GM19324 (cell line): Measurements from ENCODE around the gene TMEM144.
"Not testable (repeated sequence)": the region's sequence is repeated elsewhere in the genome, so short reads cannot be mapped to it uniquely, and the experiment has no call there.

Experiments
- ATAC-seq: cut with Tn5 transposase; IDR thresholded peaks from one replicate; pipeline ENCODE4 v1.9.1; 2021; ENCODE audit warnings: mild to moderate bottlenecking, moderate library complexity; ENCODE audit not compliant: unreplicated experiment, low FRiP score

TMEM144 gene

DNA sequence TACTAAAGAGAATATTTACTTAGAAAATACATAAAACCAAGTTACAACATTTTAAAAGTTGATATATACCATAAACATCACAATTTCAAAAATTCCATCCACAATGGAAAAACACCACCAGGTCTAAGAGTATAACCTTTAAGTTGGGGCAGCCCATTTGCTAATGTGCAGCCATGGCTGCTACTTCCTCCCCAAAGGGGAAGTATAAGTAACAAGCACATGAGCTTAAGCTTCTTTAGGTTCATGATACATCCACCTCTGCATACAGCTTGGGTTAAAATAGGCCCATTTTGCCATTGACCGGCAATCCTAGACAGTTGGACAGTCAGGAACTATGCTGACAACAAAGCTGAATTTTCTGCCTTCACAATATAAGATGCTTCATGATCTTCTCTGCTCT lies 20.9 kb upstream of the TMEM144 start:
- no peak for ATAC-seq

GRCh38 chr4:158190718-158191117 lies 19.6 kb upstream of the TMEM144 start:
- ATAC-seq, result no peak

DNA sequence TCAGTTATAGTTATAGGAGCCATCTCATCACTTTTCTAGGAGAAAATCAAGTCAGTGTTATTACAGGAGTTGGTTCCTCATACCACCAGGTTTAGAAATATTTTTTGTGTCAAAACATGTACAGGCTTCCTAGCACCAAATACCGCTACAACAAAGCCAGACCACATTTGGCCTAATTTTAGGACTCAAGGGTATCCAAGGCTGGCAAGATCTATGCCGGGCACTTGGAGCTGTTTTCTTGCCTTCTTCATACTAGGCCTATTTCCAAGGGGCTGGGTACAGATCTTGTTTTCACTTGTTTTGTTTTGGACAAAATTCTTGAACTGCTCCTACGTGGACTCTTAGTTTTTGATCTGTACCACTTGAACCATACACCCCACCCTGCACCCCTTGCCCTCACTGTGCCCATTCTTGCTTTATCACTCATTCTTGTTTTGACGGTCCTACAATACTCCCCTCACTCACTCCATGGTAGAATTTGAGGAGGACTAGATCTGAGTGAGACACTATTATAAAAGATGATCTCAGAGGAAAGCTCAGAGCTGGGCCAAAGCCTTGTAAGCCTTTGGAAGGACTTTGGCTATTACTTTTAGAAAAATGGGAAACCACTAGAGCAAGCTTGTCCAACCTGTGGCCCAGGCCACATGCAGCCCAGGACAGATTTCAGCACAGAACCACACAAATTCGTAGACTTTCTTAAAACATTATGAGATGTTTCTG lies 17.7 kb upstream of the TMEM144 start:
- ATAC-seq, result no peak

DNA sequence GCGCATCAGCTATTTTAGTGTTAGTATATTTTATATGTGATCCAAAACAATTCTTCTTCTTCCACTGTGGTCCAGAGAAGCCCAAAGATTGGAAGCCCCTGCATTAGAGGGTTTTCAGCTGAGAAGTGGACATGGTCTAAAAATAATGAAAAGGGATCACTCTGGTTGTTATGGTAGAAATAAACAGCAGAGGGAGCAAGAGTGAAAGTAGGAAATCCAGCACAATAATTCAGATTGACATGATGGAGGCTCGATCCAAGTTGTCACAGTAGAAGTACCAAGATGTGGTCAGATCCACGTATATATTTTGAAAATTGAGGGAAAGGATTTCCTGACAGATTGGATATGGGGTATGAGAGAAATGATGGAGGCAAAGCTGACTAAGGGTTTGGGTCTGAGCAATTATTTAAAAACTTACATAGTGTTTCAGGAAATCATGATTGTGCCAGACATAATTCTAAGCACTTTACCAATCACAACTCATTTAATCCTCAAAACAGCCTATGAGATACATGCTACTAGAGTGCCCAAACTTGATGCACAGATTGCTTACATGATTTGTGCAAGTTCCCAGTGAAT lies 17.0 kb upstream of the TMEM144 start:
- no peak for ATAC-seq

- ATAC-seq, result no peak
These were observed 15.0 kb upstream of the TMEM144 start for GRCh38 chr4:158195297-158195696.

DNA sequence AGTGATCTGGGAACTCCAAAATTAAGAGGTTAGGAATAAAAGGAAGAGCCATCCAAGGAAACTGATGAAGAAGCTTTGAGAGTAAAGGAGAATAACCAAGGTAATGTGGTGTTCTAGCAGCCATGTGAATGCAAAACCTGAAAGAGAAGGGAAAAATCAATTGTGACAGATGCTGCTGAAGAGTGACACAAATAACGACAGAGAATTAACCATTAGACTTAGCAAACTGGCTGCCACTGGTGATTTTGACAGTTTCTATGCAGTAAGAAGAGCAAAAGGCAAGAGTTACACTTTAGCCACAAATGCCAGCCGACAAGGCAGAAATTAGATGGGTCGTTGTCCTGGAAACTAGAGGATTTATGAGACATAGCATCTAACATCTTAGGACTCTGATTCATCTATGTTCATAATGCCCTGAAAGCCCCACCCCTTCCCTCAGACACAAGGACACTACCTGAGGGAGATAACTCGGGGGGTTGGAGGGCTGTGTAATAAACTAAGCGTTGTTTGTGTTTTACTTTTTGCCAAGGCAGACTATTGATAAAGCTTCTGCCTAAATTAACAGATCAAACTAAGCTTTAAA lies 13.0 kb upstream of the TMEM144 start:
- no peak for ATAC-seq

GRCh38 chr4:158200214-158200613 lies 10.1 kb upstream of the TMEM144 start:
- no peak for ATAC-seq

DNA sequence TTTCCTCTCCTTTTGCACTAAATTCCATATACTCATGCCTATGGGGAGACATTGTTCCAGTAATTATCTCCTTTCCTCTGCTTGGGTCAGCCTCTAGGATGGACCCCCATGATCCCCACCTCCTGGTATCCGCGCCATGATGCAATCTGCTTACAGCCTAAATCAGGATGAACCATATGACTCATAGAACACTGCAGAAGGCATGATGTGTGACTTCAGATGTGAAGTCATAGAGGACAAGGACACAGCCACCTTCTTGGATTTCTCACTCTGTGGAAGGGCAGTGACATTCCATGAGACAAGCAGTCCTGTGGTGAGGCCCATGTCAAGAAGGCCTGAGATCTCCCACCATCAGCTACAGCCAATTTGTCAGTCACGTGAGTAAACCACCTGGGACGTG lies 9.0 kb upstream of the TMEM144 start:
- ATAC-seq, result no peak

DNA sequence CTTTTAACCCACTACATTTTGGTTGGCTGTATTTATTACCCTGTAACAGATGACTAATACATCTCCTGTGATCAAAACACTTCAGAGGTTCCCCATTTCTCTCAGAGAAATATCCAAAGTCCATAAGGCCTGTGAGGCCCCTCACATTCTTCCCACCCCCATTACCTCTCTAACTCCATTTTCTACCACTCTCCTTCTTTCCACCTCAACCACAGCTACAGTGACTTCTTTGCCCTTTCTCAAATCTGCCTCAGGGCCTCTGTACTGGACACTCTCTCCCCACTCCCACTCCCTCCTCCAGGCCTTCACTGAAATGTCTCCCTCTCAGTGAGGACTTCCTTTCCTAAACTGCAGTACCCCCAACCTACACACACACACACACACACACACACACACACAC lies 8.4 kb upstream of the TMEM144 start:
- ATAC-seq, result no peak

DNA sequence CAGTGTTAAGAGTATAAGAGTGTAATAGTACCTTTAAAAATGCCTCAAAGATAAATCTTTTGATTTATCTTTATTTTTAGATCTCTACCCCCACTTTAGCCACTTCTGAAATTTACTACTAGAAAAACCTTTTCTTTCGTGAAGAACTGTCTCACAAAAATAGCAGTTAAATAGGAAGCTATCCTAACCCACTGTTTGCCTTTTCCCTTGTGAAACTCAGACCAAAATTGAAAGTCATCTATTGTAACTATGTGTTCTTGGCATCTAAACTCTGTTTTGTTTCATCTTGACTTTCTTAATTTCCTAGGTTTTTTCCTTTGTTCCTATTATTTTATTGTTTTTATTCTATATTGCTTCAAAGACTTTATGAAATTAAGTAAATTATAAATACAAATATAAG lies 7.8 kb upstream of the TMEM144 start:
- no peak for ATAC-seq

DNA sequence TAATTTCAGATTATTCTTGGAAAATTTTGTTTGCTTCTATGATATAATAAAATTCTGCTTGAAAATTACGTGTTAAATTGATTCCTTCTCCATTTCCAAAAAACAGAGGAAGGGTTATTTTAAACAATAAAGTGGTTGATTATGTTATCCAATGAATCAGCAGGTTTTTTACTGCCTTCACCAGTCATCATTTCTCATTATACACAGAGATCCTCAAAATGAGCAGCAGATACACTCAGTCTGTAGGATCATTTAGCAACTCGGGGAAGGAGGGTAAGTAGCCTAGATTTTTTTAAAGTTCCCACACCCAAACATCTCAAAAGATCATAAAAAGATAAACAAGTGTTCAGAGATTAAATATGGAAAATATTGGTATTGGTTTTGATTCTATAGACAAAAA lies 6.8 kb upstream of the TMEM144 start:
- no peak for ATAC-seq

DNA sequence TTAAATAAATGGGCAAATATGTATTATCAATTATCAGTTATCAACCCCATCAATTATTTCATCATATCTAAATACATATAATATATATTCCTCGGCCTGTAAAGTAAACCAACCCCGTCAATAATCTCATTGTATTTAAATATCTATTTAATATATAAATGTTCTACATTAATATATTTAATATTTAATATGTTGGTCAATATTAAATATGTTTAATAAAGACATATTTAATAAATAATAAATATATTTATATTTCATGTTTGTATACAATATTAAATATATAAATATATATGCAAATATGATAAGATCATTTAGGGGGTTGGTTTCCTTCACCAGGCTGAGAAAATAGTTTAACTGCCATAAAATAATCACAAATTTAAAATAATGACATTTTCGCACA lies 6.4 kb upstream of the TMEM144 start:
- ATAC-seq, result no peak

DNA sequence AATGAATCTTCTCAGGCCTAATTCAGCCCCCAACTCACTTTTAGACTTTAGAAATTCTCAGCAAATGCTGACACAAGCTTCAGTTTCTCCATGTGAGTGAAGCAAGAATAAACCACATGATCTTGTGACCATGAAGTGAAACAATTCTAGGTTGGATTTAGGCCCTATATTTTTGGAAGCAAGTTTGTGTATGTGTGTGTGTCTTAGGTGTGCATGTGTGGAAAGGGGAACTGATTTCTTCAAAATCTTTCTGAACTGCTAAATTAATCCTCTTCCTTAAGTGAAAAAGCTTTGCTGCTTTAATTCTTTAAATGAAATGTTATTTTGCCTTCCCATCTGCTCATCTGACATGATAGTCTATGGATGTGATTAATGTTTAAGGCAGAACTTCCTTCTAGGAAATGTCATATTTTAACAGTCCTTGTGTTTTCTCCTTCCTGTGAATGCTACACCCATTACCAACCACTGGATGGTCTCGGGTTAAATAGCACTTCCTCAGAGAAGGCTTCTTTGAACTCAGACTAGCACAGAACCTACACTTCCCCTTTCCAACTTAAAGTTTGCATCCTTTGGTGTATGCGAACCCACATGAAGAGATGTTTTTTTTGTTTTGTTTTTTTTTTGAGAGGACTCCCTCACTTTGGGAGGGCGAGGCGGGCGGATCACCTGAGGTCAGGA lies 1.2 kb upstream of the TMEM144 start:
- no peak for ATAC-seq

DNA sequence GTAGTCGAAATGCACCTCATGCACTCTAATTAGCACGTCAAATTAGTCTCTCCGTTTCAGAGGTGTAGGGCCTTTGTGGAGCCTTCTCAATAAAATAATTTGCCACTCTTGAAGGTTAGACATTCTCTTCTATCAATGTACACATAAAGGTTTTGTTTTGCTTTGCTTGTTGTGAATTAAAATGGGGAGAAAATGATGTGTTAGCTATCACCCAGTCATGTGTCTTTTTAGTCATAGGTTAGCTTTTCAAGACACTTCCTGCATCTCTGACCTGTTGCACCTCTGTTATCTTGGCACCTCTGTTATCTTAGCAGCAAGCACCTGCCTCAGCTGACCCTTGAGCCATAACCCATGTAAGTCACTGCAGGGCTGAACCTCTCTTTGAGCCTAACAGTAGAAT lies 936 bp downstream of the TMEM144 start:
- ATAC-seq, result no peak

DNA sequence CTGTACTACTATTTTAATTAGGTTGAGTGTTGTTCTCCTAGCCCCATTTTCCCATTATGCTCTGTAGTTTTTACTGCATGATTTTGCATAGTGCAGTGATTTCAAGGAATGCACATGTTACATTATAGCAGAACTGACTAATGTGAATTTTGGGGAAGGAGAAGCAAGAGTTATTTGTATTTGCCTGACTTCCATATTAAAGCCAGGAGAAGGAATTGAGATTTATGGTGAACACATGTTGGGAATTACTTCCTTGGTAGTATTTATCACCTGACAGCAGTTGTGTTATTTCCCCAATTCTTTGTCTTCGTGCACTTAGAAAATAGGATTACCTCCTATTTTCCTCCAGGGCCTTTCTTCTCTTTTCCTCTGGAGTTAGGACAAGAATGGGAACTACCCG lies 3.2 kb downstream of the TMEM144 start:
- ATAC-seq, result no peak

GRCh38 chr4:158214856-158215255 lies 4.6 kb downstream of the TMEM144 start:
- no peak for ATAC-seq

DNA sequence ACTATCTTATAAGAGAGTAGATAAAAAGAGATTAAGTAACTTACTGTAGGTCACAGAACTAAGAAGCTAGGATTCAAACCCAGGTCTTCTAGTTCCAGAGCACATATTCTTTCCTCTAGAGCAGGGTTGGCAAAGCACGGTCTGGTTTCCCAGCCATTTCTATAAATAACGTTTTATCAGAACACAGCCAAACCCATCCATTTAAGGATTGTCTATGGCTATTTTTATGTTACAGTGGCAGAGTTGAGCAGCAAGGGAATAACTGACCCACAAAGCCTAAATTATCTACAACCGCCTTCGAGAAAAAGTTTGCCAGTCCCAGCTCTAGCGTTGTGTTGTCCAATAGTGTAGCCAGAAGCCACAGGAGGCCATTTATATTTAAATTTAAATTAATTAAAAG lies 7.5 kb downstream of the TMEM144 start:
- no peak for ATAC-seq

- ATAC-seq, result no peak
These were observed 9.3 kb downstream of the TMEM144 start for GRCh38 chr4:158219623-158220022.

DNA sequence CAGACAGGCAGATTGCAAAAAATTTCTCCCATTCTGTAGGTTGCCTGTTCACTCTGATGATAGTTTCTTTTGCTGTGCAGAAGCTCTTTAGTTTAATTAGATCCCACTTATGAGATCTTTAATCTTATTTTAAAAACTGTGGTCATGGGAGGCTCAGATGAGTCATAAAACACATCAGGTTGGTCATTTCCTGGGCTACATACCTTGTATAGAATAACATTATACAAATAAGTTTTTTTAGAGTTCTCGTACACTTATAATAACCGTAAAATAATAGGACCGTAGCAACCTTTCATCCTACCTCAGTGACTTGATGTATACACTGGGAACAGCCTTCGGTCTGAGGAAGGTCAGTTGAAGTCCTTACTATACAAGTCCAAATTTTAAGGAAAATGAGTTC lies 14.0 kb downstream of the TMEM144 start:
- ATAC-seq, result not testable (repeated sequence)

- not testable (repeated sequence) for ATAC-seq
These were observed 14.7 kb downstream of the TMEM144 start for GRCh38 chr4:158224999-158225398.

GRCh38 chr4:158227880-158228279 lies 17.6 kb downstream of the TMEM144 start:
- ATAC-seq, result not testable (repeated sequence)

DNA sequence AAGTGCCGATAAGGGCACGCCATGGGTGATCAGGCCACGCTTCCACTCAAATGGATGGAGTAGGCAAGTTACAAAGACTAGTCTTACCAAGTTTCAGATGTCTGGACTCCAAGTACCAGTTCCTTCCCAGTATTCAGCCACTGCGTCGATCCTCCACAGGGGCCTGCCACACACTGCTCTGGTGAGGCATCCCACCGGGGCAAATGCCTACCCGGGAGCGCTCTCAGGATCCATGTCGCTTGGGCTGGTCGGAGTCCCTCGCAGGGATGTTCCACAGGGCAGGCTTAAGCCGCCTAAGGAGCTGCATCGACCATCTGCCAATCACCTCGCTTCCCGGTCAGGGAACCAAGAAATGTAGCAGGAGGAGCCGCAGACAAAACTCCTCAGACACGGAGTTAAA lies 18.1 kb downstream of the TMEM144 start:
- ATAC-seq, result not testable (repeated sequence)
